Measurements from ENCODE around the gene EPN2.
A peak's percentile ranks its signal among the peaks of the same experiment; 100 is the strongest.
"Not testable (repeated sequence)": the region's sequence is repeated elsewhere in the genome, so short reads cannot be mapped to it uniquely, and the experiment has no call there.

EPN2 gene

DNA sequence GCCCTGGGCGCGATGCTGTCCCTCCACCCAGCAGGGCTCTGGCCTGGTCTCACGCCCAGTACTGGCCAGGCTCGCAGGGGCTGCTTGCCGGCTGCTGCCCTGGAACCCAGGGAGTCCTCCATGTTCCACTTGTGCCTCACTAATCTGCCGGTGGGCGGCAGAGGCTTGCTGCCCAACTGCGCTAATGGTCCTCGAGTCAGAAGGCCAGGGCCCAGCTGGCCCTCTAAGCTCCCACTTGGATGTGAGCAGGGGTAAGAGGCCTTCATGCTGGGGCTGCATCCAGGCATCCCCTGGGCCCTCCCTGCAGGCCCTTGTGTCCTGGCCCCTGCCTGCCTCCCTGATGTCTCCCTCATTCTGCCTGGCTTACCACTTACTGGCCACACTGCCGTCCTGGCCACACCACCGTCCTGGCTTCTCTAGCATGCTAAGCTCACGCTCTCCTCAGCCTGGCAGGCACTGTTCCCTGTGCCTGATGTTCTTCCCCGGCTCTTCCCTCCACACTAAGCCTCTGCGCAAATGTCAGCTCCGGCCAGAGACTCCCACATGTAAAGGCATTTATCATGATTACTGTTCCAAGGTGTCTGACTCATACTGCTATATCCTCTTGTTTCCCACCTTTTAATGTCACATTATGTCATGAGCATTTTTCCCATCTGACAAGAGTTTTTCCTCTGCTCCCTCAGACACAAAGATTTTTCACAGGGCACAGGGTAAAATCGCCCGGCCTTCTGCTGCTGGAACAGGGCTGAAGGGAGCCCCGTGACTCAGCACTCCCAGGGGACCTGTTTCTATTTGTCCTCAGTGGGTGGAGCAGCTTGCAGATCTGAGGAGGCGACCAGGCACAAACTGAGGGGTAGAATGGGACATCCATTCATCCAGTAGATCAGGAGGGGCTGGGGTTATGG is 109.4 kb downstream of the EPN2 start:
- peak; percentile 38 for DNase-seq

DNA sequence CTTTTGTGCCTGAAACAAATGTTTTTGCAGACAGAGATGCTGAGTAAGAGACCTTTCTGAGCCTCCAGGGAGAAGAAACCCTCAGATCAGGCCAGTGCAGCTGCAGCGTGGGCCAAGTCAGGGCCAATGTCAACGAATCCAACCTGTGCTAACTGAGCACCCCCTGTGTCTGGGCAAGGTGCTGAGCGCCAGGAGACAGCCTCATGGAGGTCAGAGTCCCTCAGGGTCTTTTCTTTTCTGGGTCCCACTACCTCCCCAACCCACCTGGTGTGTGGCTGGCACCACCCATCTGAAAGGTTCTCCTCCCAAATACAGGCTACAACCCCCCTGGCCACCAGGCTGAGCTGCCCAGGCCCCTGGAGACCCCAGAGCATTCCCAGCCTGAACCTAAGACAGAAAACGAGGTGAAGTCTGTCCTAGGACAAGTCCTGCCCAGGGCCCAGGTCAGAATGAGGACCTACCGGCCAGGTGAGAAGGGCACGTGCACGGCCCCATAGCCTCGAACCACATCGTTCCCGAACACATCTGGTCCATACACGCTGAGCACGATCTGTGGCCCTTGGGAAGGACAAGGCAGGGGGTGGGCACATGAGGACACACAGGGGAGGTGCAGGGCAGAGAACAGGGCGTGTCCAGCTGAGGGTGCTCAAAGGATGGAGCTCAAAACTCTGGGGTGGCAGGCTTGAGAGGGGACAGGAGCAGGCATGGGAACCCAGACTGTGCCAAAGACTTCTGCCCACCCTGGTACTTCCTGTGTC is 110.3 kb downstream of the EPN2 start:
- no peak for DNase-seq

DNA sequence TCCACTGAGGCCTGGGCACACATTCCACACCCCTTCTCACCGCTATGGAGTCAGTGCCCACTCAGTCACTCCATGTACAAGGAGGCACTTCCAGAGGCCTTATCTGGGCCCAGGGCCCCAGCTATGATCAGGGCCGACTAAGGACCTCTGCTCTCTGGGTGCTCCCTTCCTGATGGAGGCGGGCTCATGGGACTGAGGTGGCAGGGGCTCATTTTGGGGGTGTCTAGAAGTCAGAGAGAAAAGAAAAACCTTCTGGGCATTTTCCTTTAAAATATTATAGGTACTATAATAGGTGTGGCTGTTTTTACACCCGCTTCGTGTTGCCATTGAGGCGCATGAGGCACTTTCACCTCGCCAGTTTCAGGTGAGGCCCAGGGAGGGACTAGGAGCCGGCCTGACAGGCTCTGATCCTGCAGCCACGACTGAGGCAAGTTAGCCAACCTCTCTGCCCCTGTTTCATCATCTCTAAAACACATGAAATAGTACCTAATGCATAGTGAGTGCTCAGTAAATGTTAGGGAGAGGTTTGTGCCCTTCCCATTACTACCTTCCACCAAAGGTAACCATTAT is 111.0 kb downstream of the EPN2 start:
- no peak for DNase-seq

DNA sequence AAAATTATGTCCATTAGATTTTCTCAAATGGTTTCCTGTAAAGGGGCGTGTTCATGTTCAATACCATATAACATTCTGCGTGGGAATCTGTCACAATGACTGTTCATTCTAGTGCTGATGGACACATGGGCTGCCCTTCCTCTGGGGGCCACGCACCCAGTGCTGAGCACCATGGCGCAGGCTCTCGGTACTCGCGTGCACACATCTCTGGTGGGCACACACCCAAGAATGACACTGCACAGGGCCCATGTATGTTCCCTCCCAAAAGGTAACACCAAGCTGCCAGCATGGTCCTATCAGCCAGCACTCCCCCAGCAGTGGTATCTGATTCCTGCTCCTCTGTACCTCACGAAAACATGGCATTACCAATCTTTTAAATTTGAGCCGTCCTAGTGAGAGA is 111.6 kb downstream of the EPN2 start:
- no peak for DNase-seq

DNA sequence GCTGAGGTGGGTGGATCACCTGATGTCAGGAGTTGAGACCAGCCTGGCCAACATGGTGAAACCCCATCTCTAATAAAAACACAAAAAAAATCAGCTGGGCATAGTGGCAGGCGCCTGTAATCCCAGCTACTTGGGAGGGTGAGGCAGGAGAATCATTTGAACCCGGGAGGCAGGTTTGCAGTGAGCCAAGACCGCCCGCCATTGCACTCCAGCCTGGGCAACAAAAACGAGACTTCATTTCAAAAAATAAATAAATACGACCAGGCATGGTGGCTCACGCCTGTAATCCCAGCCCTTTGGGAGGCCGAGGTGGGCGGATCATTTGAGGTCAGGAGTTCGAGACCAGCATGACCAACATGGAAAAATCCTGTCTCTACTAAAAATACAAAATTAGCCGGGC is 116.2 kb downstream of the EPN2 start:
- DNase-seq = not testable (repeated sequence)

DNA sequence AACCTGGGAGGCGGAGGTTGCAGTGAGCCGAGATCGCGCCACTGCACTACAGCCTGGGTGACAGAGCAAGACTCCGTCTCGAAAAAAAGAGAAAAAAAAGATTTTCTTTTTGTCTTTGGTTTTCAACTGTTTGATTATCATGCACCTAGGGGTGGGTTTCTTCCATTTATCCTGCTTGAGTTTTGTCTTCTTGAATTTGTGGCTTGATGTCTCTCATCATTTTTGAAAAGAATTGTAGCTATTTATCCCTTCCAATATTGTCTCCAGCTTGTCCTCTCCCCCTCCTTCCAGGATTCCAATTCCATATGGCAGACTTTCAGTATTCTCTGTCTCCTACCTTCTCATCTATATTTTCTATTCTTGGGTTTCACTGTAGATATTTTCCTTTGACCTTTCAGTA is 117.6 kb downstream of the EPN2 start:
- DNase-seq = no peak

DNA sequence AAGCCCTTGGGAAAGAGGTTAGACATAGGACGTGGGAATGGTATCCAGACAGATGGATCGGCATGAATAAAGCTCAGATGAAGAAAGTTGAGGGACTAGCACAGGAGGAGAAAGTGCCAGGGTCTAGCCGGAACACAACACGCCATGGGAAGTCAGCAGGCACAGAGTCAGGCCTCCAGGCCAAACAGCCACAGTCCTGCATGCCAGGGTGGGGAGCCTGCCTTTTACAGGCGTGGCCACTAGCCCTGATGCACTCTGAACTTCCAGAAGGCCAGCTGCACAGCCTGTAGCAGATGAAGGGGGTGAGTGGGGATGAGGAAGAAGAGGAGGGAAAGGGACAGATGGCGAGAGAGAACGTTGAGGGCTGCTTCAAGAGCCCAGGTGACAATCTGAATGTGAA is 120.2 kb downstream of the EPN2 start:
- DNase-seq = no peak

DNA sequence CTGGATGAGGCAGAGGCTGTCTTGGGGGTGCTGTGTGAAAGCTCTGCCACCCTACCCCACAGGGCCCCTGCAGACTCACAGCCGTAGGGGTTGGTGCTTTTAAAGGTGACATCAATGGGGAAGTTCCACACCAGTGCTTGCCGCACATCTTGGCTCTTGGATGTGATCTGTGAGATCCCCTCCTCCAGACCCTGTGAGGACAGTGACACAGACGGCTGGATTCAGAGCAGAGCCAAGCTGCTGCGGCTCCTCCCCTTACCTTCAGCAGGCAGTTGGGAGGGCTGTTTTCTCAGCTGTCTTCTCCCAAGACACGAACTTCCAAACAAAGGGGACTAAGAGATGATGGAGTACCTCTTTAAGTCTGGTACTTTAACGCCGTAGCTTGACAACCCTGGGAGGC is 120.6 kb downstream of the EPN2 start:
- DNase-seq = no peak

DNA sequence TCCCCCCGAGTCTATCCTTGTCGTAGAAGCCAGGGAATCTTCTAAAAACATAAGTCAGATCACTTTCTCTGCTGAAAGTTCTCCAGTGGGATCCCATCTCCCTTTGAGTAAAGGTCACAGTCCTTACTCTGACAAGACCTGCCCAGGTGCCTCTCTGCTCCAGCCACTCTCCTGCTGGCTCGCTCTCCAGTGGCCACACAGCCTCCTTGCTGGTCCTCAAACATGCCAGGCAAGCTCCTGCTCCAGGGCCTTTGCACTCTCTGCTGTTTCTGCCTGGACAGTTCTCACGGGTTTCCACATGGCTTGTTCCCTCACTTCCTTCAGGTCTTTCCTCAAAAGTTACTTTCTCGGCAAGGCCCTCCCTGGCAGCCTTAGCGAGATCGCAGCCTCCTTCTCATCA is 122.0 kb downstream of the EPN2 start:
- no peak for DNase-seq

DNA sequence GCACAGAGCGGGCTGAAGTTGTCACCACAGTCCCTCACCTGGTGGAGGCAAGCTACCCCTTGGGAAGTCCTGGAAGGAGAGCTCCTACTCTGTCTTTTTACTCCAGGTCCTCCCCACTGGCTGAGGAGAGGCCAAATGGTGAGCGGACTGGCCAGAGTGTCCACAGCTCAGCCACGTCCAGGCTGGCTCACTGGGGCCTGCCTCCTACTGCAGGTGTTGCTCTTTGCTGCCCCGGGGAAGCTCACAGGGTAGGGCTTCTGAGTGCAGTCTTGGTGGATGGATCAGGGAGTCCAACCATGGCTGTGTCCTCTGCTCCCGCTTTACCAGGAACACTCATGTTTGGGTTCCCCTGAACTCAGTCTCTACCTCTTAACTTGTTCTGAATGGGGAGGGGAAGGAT is 122.7 kb downstream of the EPN2 start:
- no peak for DNase-seq

DNA sequence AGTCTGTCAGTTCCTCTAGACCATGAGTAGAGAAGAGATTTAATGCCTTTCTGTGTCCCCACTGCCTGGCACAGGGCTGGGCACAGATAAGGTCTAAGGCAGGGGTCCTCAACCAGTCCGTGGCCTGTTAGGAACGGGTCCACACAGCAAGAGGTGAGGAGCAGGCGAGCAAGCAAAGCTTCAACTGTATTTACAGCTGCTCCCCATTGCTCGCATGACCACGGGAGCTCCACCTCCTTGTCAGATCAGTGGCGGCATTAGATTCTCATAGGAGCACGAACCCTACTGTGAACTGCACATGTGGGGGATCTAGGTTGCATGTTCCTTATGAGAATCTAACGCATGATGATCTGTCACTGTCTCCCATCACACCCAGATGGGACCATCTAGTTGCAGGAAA is 123.6 kb downstream of the EPN2 start:
- DNase-seq = no peak

DNA sequence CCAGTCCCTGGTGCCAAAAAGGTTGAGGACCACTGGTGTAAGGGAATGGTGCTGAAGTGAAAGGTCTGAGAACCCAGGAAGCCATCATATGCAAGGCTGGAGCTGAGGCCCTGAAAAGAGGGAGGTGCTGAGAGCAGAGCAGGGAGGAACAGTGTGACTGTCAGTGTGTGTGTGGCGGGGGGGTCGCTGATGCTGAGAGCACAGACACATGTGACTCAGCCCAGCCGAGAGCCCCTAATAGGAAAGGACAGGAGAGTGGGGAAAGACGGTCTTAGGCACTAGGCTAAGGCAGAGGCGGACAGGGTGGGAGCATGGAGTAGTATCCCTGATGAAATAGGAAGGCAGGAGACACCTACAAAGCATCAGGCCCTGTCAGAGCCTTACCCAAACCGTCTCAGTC is 124.2 kb downstream of the EPN2 start:
- DNase-seq = no peak

DNA sequence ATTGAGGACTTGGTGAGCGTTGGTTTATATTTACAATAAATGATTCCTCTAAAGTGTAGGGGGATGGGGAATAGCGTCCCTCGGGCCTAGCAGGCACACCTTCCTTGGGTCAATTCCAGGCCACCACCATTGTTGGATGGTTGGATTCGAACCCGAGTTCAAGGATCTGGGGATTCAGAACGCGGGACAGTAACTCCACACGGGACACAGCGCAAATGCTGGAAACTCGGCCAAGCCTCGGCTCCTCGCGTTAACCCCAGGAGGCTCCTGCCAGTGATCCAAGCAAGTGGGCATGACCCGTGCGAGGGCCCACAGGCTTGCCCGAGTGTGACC is 124.7 kb downstream of the EPN2 start:
- no peak for DNase-seq

DNA sequence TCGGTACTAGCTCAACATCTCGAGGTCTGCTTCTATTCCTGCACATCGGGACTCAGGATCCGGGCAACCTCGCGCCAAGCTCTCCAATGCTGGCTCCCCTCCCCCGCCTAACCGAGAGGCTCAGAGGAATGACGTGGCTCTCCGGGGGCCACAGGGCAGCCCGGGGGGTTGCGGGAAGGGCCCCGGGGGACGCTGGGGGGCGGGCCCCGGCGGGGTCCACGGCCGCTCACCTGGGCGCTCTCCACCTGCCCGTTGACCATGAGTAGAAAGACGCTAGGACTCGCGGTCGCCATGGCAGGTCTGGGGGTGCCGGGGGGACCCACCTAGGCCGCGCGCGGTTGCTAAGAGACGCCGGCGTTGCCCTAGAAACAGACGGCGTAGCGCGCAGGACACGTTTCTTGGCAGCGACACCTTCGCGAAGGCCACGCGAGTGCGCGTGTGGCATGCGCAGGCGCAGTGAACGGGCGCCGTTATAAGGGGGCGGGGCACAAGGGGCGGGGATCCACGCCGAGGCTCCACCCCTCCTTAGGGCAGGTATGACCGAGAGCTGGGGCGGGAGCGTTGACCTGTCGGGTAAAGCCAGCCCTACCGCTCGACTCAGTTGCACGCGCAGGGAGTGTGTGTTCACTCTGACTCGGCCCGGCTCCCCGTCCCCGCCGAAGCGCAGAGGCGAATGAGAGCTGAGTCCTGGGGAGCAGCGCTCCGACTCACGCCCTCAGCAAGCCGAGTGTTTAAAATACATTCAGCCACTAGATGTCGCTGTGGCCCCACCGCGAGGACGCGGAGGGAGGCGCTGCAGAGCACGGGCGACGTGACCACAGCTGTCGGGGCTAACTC is 125.3 kb downstream of the EPN2 start, which contains the start of gene B9D1:
Gene B9D1 (minus strand): TSS at position 447 of the 837 bp plus-strand sequence. CDS start 154 bp downstream, at position 293.
- peak; percentile 93 for DNase-seq

DNA sequence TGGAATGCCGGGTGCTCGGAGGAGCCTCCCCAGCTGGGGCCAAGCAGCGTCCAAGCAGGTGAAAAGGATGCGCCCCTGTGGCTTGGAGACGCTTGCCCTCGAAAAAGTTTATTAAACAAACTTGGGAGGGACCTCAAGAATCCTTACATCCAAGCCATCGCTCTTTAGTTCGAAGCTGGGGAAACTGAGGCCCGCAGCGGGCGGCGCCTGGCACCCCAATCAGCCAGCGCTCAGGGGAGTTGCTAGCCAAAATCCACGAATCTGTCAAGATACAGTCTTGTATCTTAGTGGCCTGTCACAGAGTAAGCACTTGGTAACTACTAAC is 125.9 kb downstream of the EPN2 start:
- no peak for DNase-seq

DNA sequence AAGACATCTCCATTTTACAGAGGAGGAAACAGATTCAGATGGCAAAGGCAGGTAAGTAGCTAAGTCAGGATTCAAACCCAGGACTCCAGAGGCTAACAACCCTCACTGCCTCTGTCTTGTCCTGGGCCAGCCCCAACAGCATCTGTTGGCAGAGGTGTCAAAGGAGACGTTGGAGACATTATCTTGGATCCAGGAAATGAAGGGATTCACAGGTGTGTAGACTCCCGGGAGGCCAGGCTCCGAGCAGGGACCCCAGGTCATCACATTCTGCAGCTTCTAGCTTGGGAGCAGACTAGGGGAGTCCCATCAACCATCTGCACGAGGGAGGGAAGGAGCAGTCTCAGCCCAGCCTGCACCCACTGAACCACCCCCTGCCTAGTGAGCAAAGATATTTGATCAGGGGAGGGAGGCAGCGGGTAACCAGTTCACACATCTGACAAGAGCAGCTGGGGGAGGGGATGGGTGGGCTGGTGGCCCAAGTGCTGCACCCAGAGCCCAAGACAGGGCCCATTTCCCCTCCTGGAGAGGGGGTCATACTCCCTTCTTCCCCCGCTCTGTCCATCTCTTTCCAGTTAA is 126.4 kb downstream of the EPN2 start:
- no peak for DNase-seq

DNA sequence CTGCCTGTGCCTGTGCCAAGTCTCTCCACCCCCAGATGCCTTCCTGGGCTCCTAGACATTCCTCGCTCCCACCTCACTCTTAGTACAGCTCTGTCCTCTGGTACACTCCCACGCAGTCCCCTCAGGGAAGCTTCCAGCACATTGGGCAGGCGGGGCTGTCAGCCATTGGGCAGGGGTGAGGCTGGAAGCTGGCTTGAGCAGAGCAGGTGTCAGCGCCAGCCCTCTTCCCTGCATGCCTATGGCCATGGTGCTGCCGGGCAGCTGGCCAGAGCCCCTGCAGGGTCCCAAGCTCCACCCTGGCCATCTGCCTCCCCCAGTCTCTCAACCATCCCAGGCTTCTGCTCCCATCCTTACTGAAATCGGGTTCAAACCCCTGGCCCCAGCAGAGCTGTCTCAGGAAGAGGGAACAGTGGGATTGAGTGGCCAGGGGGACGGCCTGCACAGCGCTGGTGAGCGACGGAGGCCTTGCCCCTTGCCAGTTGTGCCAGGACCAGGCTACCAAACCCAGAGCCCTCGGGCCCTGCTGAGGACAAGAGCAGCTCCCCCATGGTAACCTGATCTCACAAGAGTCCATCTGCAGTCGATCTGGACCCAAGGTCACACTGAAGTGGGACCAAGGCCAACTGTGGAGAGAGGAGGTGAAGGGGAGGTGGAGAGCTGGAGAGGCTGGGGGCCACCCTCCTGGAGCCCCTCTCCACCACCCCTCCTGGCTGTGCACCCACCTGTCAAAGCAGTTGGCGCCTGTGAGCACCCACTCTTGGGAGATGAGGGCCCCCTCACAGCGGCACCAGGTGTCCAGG is 127.7 kb downstream of the EPN2 start:
- DNase-seq = no peak

DNA sequence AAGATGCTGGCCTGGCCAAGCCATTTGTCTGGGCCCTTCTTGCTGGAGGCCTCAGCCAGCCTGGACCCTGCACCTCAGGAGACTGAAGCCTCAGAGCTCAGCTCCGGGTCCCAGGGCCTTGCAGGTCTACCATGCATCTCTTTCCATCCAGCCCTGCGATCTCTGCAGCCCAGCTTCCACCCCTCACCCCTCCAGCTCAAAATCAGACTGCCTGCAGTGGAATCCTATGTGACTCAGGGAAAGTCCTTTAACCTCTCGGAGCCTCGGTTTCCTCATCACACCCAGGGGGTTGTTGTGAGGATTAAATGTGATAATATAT is 128.3 kb downstream of the EPN2 start:
- no peak for DNase-seq

DNA sequence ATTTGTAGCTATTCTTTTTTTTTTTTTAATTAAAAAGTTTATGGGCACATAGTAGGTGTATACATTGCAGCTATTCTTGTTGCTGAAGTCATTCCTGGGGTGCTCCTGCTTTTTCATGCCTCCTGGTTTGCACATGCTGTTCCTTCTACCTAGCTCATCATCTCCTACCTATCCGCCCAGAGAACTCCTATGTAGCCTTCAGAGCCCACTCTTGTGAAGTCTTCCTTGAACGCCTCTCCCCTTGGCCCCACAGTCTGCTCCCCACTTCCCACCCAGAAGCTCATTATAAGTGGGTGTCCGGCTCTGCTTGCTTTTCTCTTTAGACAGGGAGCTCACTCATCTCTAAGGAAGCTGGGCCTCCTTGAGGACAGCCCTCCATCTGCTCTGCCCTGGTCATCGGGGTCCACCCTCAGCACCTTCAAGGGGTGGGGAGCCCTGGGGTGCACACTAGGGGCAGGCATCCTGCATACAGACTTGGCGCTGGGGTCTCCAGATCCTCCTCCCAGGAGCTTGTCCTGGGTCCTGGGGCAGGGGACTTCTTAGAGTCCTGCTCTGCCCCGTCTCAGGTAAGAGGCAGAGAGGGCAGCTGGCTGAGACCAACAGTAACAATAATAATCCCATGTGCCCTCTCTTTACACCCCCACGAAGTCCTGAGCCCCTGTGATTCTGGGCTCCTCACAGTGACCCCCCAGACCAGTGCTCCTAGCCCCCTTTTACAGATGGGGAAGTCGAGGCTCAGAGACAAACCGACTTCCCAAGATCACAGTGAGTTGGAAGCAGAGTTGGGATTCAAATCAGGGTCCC is 128.9 kb downstream of the EPN2 start:
- no peak for DNase-seq

DNA sequence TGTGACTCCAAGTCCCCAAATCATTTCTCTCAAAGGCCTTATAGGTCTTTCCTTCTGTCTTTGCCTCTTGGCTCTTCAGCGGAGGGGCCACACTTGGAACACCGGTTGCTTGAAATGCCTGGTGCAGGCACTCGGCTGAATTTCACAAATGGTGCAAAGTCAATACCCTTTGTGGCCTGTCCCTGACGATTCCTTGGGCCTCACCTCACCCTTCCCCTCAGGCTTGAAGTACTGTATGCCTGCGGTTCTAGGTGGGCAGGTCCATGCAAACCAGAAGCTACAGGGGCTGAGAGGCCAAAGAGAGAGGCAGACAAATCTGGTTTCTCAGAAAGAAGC is 129.4 kb downstream of the EPN2 start:
- DNase-seq = no peak

DNA sequence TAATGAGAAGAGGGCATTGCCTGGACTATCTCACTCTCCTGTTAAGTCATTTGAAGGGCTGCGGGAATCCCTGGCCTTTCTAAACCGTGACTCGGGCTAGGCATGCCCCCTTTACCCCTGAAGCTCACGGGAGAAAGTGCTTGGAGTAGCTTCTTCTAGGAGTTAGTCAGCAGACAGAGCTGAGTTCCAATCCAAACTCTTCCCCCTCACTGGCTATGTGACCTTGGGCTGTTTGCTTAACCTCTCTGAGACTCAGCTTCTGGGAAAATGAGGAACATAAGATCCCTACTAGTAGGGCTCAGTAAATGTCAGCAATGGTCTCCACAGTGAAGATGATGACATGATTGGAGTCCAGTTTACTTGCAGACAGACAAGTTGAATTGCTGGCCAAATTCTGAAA is 131.1 kb downstream of the EPN2 start:
- no peak for DNase-seq

Data from hematopoietic multipotent progenitor cell treated with erythropoietin and hydrocortisone succinate and interleukin-3 and kit ligand, for 4 days (in vitro differentiated cells).